AML-193 (cell line): ENCODE results near the gene KCNJ12.
"Not testable (repeated sequence)": the region's sequence is repeated elsewhere in the genome, so short reads cannot be mapped to it uniquely, and the experiment has no call there.

Experiments
- DNase-seq, 2 experiments: peaks; one replicate each; lab custom pipeline; 2025; lab: John Stamatoyannopoulos, UW

Gene KCNJ12

DNA sequence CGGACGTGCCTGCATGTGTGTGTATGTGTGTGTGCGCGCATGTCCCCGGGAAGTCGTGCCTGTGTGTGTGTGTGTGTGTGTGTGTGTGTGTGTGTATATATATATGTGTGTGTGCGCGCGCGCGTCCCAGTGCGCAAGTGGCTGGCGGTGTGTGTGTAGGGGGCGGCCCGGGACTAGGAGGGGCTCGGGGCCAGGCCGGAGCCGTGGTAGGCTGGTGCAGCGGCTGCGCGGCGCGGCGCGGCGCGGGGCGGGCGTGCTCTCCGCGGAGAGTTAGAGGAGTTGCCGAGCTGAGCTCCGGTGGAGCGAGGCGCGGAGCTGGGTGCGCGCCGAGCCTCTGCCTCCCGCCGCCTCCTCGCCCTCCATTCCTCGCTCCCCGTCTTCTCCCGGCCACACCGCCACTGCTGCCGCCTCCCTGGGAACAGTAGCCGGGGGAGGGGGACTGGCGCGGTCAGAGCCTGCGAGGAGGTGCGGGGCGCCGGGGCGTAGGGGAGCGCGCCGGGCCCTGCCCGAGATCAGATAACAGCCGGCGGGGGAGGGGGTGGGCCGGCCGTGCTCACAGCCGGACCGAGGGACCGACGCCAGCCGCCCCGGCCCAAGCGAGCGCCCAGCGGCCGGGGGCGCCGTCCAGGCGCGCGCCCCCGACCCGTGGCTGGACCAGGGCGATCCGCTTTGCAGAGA is at the start of gene KCNJ12:
KCNJ12 (plus strand) TSS at position 277 of the 678 bp plus-strand sequence. CDS start 38,986 bp downstream, outside the sequence.
- no peak for DNase-seq

DNA sequence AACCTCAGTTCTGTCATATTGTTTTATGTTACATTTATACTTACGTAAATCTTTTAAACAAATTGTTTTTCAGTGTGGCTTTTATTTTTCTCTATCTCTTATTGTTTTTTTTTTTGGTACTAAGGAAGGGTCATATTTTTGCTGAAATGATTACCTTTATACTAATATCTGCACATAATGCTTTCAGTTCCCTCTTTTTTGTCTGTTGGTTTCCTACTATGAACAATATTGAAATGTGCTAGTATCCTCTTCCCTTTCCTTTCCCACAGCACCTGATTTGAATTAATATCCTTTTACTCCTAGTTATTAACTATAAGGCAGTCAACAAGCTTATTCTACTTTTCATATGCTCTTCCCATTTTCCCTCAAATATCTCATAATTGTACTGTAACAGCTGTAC is 48.2 kb upstream of the KCNJ12 start:
- not testable (repeated sequence) for DNase-seq

DNA sequence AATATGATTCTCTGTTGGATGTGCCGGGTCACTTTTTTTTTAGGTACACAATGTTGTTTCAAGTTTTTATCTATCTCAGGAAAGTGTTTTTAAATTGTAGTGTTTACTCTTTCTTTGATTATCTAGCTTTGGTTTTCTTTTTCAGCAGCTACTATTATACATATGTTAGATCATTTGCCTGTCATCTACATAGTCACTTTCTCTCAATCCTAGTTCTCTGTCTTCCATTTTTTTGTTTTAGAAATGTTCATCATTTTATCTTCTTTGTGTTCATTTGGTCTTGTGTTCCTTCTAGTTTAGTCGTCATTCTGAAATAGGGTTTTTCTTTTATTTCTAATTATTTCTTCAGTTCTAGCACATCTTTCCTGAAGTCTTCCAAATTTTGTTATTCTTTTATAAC is 47.4 kb upstream of the KCNJ12 start:
- DNase-seq, result not testable (repeated sequence)

DNA sequence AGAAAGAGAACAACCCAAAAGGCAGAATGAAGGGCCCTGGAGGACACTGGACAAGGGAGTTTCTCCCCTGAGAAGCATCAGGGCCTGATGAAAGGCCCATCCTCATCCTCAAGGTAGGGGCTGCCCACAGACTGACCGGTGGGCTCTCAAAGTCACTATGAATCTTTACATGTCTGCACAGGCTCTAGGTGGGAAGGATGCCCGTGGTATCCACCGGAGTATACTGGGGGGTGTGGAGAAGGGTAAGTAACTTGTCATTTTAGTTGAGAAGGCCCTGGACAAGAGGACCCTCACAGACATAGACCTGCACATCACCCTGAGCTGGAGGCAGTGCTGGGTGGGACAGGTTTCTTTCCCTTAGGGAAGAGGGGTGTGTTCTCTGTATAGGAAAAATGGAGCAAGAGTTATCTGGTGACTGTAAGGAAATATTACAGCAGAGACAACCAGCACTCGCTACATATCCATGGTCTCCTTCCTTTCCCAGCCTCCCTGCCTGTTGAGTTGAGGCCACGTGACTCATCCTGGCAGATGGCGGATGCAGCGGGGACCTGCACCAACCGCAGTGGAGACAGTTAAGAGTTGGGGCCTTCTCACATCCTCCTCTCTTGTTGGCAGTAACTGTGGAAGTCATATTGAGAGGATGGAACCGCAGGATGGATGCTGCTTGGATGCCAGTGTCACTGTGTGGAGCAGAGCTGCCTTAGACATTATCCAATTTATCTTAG is 45.6 kb upstream of the KCNJ12 start:
- no peak for DNase-seq

GRCh38 chr17:21336541-21337294 is 39.4 kb upstream of the KCNJ12 start:
- not testable (repeated sequence) for DNase-seq

DNA sequence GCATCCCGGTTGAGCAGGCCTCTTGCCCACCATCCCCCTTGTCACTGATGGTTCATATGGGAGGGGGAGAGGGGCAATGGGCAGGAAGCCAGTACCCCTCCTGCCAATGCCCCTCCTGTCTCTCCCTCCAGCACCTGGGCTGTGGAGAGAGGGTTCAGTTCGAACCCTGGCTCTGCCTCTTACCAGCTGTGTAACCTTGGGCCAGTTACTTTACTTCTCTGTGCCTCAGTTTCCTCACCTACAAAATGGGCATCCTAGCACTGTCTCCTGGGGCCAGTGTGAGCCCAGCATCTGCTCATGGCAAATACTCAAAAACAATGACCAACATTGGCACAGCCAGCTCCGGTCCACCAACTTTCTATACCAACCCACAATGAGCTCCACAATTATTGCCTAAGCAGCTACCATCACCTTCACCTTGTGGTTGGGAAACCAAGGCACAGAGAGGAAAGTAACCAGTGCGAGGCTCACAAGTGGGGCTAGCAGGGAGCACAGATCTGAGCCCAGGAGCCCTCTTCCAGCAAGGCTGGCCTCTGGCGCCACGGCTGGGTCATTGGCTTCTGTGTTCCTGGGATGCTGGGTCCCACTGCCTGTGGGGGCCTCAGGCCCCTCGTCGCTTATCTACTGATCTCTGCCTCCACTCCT is 38.1 kb upstream of the KCNJ12 start:
- DNase-seq, result not testable (repeated sequence)

DNA sequence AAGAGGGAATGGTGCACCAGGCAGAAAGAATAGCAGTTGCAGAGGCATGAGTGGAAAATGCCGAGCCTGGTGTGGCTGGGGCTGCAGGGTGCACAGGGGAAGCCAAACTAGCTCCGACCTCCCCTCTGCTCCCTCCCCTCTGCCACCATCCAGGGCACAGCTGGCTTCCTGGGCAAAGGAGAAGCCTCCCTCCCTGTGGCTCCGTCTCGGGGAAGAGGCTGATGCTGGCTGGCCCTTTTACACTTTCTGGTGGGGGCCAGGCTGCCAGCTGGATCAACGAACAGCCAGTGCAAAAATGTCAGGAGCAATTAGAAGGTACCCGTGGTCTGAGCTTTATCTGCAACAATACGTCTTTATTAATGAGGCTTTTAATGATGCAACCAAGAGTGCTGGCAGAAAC is 37.1 kb upstream of the KCNJ12 start:
- no peak for DNase-seq

DNA sequence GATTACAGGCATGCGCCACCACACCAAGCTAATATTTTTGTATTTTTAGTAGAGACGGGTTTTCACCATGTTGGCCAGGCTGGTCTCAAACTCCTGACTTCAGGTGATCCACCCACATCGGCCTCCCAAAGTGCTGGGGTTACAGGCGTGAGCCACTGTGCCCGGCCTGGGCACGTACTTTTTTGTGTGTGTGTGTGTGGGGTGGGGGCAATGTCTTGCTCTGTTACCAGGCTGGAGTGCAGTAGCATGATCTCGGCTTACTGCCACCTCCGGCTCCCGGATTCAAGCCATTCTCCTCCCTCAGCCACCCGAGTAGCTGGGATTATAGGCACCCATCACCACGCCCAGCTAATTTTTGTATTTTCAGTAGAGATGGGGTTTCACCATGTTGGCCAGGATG is 36.6 kb upstream of the KCNJ12 start:
- DNase-seq, result not testable (repeated sequence)

DNA sequence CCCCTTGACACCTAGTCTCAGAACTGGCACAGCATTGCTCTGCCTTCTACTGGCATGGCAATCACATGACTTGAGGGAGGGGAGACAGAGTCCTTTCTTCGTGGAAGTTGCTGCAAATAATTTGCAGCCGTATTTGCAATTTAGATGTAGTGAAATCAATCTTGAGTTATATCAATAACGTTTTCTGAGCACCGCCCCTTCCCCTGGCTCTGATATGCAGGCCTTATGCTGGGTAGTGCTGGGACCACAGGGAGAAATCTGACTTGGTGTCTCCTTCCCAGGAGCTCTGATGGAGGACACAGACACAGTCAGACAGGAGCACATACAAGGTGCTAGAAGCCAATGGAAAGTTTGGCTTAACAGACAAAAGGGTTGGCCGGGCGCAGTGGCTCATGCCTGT is 35.8 kb upstream of the KCNJ12 start:
- DNase-seq, result not testable (repeated sequence)

DNA sequence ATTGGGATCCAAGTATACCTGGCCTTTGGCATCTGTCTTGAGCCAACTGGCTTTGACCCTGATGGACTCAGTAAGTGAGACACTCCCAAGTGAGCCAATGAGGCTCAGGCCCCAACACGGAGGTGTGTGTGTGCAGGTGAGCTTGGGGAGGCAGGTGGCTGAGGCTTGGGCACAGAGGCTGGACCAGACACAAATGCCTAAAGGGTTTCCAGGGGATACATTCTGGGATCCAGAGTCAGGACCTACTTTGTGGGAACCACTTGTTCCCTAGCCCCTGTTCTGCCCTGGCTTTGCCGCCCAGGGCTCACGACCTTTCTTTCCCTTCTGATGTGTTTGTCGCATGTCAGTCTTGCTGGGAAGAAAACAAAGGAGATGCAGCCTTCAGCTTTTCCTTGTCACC is 34.9 kb upstream of the KCNJ12 start:
- not testable (repeated sequence) for DNase-seq

DNA sequence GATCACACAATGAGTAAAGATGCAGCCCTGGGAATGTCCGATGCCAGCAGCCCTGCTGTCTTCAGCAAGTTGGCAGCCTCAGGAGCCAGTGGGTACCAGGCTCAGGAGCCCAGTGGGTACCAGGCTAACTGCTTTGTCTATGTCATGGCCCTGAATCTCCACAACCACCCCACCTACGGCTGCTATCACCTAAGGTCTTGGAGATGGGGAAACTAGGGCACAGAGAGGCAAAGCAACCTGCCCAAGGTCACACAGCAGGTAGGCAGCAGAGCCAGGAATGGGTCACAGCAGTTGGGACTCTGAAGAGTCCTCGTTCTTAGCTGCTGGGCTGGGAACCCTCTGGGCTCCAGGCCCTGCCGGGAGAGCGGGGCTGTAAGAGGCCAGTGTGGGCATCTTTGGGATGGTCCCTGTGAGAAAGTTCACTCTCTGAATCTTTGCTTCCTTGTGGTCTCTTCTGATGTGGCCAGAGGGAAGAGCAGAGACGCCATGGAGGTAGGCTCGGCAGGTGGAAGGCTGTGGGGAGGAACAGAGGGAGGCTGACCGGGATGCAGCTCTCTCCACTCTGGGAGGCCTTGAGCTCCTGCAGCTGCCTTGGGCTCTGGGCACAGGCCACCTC is 34.1 kb upstream of the KCNJ12 start:
- not testable (repeated sequence) for DNase-seq

DNA sequence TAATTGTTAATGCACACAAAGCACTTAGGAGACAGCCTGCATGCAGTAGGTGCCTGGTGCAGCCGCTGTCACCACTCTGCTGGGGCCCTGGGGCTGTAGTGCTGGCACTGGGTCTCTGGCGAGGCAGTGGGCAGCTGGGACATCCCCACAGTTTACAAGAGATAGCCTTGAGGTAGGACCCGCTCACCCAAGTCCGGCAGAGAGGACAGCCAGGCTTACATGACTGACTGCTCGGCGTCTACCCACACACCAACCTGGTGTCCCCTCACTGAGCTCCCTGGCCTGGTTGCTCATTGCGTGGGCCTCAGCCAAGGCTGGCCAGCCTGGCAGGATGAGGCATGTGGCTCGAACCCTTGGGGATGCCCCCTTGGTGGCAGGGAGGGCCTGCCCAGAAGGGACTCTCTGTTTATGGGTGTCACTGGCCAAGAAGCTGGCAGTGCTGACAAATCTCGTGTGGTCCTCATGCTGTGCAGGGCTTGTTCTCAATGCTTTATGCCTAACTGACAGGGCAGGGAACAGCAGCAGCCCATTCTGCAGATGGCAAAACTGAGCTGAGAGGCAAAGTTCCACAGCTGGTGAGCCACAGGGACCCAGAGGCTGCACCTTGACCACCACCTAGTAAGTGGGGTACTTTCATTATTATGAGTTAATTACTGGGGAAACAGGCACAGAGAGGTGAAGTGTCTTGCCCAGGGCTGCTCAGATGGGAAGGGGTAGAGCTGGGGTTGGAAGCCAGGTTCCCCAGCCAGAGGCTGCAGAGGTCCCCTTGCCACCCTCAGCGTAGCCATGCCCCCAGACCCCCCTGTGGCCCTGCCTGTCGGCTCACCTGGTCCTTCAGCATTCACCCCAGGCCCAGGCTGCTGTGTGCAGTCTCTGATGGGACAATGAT is 32.9 kb upstream of the KCNJ12 start:
- DNase-seq, result not testable (repeated sequence)

DNA sequence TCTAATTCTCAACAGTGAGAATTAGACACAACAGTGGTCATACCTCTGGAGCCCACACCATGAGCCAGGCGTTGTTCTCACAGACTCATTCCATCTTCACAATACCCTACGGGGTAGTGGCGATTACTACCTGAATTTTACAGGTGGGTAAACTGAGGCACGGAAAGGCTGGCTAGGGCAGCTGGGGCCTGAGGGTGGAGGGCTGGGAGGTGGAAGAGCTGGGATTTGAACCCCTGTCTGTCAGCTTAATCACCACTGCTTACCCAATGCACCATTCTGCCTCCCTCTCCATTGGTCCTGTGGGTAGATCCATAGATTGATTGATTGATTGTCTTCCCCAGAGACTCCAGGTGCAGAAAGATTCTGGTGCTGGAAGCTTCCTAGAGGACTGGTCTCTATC is 31.4 kb upstream of the KCNJ12 start:
- DNase-seq, result not testable (repeated sequence)

DNA sequence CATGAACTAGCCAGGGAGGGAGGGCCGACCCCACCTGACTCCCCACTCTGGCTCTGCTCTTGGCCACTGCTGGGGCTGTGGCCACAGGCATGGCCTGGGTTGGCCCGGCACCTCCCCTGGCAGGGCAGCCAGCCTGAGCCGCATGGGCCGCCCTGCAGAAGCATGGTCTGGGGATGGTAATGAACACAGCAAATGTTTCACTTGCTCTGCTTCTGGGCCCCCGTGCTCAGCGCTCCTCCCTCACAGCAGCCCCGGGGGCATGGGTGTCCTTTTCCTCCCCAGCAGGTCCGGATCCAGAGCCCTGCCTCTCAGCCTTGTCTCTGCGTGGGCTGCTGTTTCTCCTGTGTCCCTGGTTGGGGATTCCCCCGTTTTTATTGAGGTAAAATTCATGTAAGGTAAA is 30.9 kb upstream of the KCNJ12 start:
- DNase-seq, result no peak

- DNase-seq, result not testable (repeated sequence)
These were observed 30.1 kb upstream of the KCNJ12 start for GRCh38 chr17:21346107-21346506.

DNA sequence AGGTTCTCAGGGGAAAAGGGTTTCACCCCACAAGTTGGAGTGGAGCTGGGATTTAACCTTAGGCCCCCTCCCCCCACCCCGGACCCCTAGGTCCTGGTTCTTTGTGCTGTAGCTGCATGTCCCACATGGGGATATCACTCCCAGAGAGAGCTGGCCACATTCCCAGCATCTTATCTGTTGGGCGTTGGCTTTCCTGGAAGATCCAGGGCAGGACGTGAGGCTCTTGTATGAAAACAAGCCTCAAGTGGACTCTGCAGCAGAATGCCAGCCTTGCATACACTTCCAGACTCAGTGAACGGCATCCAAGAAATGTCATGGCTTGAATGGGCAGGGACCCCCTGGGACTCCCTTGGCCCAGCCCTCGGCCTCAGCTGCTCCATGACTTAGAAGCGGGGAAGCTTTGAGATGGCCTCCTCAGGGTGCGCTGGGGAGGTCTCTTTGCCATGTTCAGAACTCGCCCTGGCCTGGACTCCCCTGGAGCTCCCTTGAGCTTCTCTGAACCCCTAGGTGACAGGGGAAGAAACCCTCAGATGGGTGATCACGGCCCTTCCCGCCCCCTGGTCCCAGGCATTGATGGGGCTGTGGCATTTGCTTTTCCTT is 29.4 kb upstream of the KCNJ12 start:
- not testable (repeated sequence) for DNase-seq

GRCh38 chr17:21347660-21348059 is 28.5 kb upstream of the KCNJ12 start:
- not testable (repeated sequence) for DNase-seq

DNA sequence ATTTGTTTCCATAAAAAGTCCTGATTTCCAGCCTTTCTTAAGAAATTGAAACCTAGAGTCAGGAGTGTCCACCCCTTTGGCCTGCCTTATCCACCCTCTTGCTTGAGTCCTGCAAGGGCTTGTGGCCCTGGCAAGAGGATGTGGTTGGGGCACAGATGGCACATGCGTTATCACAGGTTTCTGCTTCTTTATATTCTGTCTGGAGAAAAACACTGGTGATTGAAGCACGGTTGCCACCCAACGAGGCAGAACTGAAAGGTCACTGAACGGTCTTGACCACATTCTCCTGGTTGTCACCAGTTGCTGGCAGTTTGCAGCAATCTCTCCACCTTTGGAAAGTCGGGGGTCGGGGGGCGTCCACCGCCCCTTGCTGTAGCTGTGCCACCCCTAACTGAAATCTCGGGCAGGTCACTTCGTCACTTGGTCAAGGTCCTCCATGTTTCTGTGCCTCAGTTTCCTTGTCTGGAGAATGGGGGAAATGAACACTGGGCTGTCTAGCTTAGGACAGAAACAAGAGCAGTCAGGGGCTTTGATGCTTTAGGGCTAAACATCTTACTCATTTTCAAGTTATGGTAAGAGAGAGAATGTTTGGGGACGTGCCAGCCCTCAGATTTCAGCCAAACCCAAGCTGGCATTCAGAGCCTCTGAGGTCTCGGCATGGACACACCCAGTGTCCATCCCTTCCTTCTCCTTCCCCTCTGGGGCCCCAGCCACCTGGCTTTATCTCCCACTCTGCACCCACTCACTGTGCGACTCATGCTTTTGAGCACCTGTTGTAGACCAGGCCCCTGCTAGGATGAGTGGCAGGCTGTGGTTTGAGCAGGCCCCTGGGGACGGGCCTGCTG is 27.9 kb upstream of the KCNJ12 start:
- DNase-seq, result not testable (repeated sequence)

DNA sequence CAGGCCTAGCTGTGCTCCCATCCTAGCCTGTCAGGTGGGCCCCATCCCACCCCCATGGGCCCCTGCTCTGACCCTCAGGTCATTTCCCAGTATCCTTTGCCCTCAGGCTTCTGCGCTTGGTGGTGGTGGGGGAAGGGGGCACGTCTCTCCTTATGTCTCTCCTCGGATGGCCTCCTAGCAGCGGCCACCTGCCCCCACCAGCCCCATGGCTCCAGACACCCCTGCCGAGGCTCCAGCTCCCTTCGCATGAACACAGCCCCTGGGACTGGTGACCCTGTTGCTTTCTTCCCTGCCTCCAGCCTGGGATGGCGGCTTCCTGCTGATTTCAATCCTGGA is 27.3 kb upstream of the KCNJ12 start:
- DNase-seq, result not testable (repeated sequence)
